Tibial artery (tissue), 4 donors: ENCODE results near the gene GPX6.

Experiments used
- DNase-seq, 2 donors: peaks; one replicate each; pipeline ENCODE4 v3.0.0-alpha.2; 2019
- H3K27ac ChIP-seq, 2 donors: fragments of 200-600 bp; sonication (generic) in 1 of 2; 1 replicate in 1 of 2; 2 replicates in 1 of 2; pipeline ENCODE4 v1.5.1; 2018 to 2019; ENCODE audit warnings: mild to moderate bottlenecking in 1 of 2
- H3K27me3 ChIP-seq, 2 donors: fragments of 200-600 bp; sonication (generic) in 1 of 2; one replicate each; pipeline versions ENCODE4 v1.5.1 to v1.6.0; 2016 to 2019
- H3K36me3 ChIP-seq, 3 donors: fragments of 200-600 bp; sonication (generic) in 2 of 3; one replicate each; pipeline ENCODE4 v1.5.1; 2016 to 2019; ENCODE audit warnings: mild to moderate bottlenecking in 2 of 3
- H3K4me1 ChIP-seq, 4 donors: fragments of 200-600 bp; sonication (generic) in 2 of 4; 1 replicate in 3 of 4; 2 replicates in 1 of 4; pipeline ENCODE4 v1.5.1; 2016 to 2019
- H3K4me3 ChIP-seq, 2 donors: fragments of 200-600 bp; sonication (generic) in 1 of 2; 1 replicate in 1 of 2; 2 replicates in 1 of 2; pipeline ENCODE4 v1.5.1; 2018 to 2019; ENCODE audit warnings: mild to moderate bottlenecking in 2 of 2
- H3K9me3 ChIP-seq, 3 donors: fragments of 200-600 bp; sonication (generic) in 1 of 3; one replicate each; pipeline ENCODE4 v1.5.1; 2016 to 2019
- CTCF ChIP-seq, 2 experiments: fragments of 200-600 bp in 1 of 2; fragments of 450-650 bp in 1 of 2; IDR thresholded peaks; one replicate each; pipeline ENCODE4 v1.5.1; 2017 to 2019; ENCODE audit warnings: antibody characterized with exemption in 2 of 2, mild to moderate bottlenecking in 1 of 2, moderate library complexity in 1 of 2
- intact Hi-C: fragments of 100-400 bp; cut with DNase I; formaldehyde crosslinking; loops from one replicate; pipeline ENCODE4 v1.15.0; 2023; ENCODE audit warnings: low total_unique reads

The GPX6 gene

GRCh38 chr6:28534306-28534705 is 18.7 kb upstream of the GPX6 start:
- intact Hi-C loops = no loop called here
- peaks cover 0 to 12% of the 10 kb centered on the region in 2 donors for H3K27me3 ChIP-seq
- no peaks in the 10 kb centered on the region for H3K36me3 ChIP-seq
- TF ChIP-seq CTCF (IDR thresholded peaks at IDR 0.05) = no peak
- no peaks in the 10 kb centered on the region for H3K9me3 ChIP-seq
- DNase-seq = no peak
- H3K4me3 ChIP-seq = no peak overlapping the region
- H3K27ac ChIP-seq = no peak overlapping the region
- no peaks in the 10 kb centered on the region for H3K4me1 ChIP-seq

- H3K4me3 ChIP-seq = no peak overlapping the region
- H3K27ac ChIP-seq = no peak overlapping the region
- H3K9me3 ChIP-seq = no peaks in the 10 kb centered on the region
- DNase-seq = no peak
- TF ChIP-seq CTCF (IDR thresholded peaks at IDR 0.05) = no peak
- H3K27me3 ChIP-seq = no peaks in the 10 kb centered on the region
- no peaks in the 10 kb centered on the region for H3K36me3 ChIP-seq
- intact Hi-C loops = no loop called here
- H3K4me1 ChIP-seq = no peaks in the 10 kb centered on the region
Measured at GRCh38 chr6:28531479-28532128, 16.0 kb upstream of the GPX6 start.

GRCh38 chr6:28530777-28531176 is 15.2 kb upstream of the GPX6 start:
- peaks cover 0 to 3% of the 10 kb centered on the region in 2 donors for H3K27me3 ChIP-seq
- no peaks in the 10 kb centered on the region for H3K9me3 ChIP-seq
- no peak overlapping the region for H3K27ac ChIP-seq
- TF ChIP-seq CTCF (IDR thresholded peaks at IDR 0.05) = no peak
- H3K4me3 ChIP-seq = no peak overlapping the region
- DNase-seq = no peak
- H3K36me3 ChIP-seq = no peaks in the 10 kb centered on the region
- H3K4me1 ChIP-seq = no peaks in the 10 kb centered on the region
- intact Hi-C loops = no loop called here

- no peaks in the 10 kb centered on the region for H3K9me3 ChIP-seq
- DNase-seq = no peak
Measured at GRCh38 chr6:28525496-28526039, 10.0 kb upstream of the GPX6 start, which contains the start of gene GPX5. TSS of gene GPX5 (plus strand) at chr6:28525881. CDS start at chr6:28526014, 133 bp downstream.

GRCh38 chr6:28523241-28523622 is 7.6 kb upstream of the GPX6 start:
- no peaks in the 10 kb centered on the region for H3K9me3 ChIP-seq
- H3K4me1 ChIP-seq = no peaks in the 10 kb centered on the region
- intact Hi-C loops = no loop called here
- no peak overlapping the region for H3K27ac ChIP-seq
- no peak for TF ChIP-seq CTCF (IDR thresholded peaks at IDR 0.05)
- no peak overlapping the region for H3K4me3 ChIP-seq
- no peaks in the 10 kb centered on the region for H3K36me3 ChIP-seq
- no peak for DNase-seq
- H3K27me3 ChIP-seq = peaks cover 0 to 5% of the 10 kb centered on the region in 2 donors

More at GRCh38 chr6:28525496-28526039, 10.0 kb upstream of the GPX6 start, which contains the start of gene GPX5:
- Histone ChIP-seq H3K27ac (no peak within 1 kb of the TSS), H3K27me3 (peaks cover 0 to 5% of the 10 kb centered on the region in 2 donors), H3K4me1 (no peaks in the 10 kb centered on the region), H3K4me3 (no peak within 1 kb of the TSS), H3K36me3 (no peaks in the 10 kb centered on the region)
- no peak for TF ChIP-seq CTCF (IDR thresholded peaks at IDR 0.05)
- intact Hi-C loops = no loop called here
